Forelimb muscle (tissue), 1 donor: ENCODE measurements around the gene SHE. TPM values are rescaled to one million over a fixed set of nuclear protein-coding genes. Genes with fewer than 3 reads are reported as not detected.

Source experiments
- DNase-seq: peaks from one replicate; pipeline ENCODE4 v3.0.0-alpha.2; 2013; ENCODE audit warnings: low read depth
- polyA plus RNA-seq: library from polyadenylated mRNA; unstranded; fragments of 120-200 nt; gene quantifications from one replicate; pipeline ENCODE4 v1.2.1, GENCODE V29; 2013; ENCODE audit not compliant: insufficient read length

Gene SHE
- polyA plus RNA-seq, 1 donor, result 9.1 TPM

DNA sequence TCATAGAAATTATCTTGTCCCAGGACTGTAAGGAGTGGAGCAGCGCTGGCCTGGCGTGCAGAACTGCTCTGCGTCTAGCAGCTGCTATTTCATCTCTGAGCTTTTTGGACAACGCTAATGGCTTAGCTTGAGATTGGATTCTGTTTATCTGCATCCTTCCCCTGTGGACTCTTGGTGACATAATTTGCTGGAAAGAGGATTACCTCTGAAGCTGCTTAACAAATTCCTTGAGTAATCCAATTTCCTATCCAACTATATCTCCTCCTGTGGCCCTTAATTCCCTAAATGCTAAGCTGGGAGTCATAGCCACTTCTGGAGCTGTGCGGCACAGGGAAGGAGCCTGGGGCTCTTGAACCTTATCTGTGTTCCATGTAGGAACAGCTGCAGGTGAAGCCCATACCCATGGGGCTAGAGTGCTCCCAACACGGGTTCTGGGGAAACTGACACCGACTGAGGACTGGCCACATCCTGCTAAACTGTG is 53.8 kb downstream of the SHE start:
- DNase-seq, result peak; percentile 86

GRCh38 chr1:154446789-154447188 is 55.4 kb downstream of the SHE start:
- no peak for DNase-seq

DNA sequence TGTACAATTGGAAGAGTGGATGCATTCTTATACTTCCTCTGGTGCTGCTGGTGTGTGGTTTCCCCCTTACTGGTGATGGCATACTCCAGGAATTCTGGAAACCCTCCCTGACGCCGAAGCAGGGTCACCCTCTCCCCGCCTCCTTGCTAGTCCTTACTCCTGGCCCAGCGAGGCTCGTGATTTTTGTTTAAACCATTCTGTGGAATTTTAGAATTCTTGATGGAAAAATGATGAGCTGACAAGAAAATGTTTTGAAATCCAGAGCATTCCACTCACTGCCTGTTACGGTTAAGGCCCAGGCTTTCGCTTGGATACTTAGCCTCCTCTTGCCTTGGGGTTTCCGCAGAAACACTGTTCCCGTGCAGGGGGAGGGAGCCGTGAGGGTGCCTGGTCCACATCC is 55.9 kb downstream of the SHE start:
- DNase-seq, result no peak

- no peak for DNase-seq
Measured at GRCh38 chr1:154445040-154445472, 57.2 kb downstream of the SHE start.

- no peak for DNase-seq
Measured at GRCh38 chr1:154443274-154444013, 58.8 kb downstream of the SHE start.

- no peak for DNase-seq
Measured at GRCh38 chr1:154442006-154442740, 60.0 kb downstream of the SHE start.

DNA sequence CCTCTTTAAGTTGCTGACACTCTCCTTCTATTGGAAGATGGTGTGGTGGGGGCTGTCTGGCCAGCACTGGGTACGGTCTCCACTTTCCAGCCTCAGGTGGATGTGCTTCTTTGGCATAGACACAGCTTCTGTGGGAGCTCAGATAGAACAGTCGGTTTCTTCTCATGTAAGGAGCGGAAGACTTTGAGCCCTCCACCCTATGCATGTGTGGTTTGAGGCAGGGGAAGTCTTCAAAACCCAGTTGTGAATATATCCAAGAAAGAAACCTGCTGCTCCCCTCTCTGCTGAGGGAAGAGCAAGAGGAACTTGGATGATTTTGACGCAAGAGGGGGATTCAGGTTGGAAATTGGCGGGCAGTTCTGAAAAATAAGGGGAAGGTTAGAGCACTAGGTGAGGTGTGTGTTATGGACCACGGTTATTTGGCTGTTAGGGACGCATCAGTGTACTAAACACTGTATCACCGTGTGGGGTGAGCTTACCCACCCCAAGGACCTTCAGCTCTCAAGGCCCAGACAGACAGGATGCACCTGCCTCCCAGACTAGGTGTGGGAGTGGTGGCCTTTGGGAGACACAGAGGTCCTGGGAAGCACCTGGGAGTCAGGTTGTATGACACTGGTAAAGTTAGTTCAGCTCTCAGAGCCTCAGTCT is 60.8 kb downstream of the SHE start:
- DNase-seq, result no peak

GRCh38 chr1:154440036-154440804 is 62.0 kb downstream of the SHE start:
- DNase-seq, result no peak

DNA sequence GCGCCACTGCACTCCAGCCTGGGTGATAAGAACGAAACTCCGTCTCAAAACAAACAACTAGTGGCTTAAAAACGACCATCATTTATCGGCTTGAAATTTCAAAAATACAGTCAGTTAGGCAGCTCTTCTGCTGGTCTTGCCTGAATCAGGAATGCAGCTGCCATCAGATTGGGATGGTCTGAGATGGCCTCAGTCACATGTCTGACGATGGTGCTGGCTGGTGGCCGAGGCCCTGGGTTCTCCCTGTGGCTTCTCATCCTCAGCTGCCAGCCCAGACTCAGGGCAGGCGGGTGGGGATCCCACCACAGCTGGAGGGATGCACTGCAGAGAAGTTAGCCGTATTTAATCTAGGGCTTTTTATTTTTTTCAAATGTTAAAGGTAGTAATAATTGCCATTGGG is 65.8 kb downstream of the SHE start:
- DNase-seq, result no peak

- no peak for DNase-seq
Measured at GRCh38 chr1:154435599-154436200, 66.5 kb downstream of the SHE start.

- DNase-seq, result peak; percentile 40
Measured at GRCh38 chr1:154434346-154435085, 67.7 kb downstream of the SHE start.

DNA sequence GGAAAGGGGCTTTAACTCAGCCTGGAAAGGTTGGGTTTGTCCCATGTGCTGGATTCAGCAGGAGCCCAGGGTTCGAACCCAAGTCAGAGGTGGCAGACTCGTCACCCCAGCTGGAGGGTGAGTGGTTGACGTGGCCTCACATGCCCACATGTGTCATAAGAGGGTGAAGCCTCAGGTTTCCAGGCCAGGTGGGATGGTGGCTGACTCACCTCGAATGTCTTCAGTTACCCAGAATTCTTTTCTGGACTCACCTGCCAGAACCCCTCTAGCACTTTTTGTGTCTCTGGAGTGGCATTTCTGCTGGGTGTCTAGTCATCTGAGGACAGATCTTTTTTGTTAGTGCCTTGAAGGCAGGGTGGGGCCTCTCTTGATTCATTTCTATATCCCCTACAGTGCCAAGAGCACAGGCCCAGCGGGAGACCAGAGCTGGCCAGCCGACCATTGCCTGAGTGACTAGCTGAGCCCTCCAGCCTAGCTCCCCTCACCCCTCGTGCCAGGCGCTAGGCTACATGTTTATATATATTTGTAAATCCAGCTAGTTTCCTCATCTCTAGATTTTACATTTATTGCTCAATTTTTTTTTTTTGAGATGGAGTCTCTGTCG is 68.9 kb downstream of the SHE start:
- DNase-seq, result no peak

DNA sequence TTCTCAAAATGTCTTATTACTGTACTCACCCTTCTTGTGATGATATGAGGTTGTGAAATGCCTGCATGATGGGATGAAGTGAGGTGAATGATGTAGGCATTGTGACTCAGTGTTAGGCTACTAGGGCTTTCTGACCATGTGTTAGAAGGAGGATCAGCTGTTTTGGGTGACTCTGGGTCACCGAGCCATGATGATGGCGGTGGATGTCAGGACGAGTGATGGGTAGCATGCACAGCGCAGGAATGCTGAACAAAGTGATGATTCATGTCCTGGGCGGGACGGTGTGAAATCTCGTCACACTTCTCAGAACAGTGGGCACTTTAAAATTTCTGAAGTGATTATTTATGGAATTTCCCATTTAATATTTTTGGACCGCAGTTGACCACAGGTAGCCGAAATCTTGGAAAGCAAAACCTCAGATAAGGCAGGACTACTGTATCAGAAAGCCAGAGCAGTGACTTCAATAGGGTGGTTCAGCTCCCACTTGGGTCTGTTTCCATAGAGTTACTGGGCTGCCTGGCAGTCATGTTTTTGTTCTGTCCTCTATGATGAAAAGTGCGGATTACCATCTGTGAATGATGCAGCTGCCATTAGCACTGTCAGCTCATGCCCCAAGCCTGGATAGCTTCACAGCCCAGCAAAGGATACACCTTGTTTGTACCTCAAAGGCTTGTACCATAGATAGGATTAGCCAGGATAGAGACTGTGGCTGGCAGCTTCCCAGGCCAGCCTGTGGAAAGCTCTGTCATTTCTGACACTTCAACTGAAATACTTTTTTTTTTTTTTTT is 70.4 kb downstream of the SHE start:
- DNase-seq, result no peak

GRCh38 chr1:154430903-154431302 is 71.3 kb downstream of the SHE start:
- DNase-seq, result no peak

DNA sequence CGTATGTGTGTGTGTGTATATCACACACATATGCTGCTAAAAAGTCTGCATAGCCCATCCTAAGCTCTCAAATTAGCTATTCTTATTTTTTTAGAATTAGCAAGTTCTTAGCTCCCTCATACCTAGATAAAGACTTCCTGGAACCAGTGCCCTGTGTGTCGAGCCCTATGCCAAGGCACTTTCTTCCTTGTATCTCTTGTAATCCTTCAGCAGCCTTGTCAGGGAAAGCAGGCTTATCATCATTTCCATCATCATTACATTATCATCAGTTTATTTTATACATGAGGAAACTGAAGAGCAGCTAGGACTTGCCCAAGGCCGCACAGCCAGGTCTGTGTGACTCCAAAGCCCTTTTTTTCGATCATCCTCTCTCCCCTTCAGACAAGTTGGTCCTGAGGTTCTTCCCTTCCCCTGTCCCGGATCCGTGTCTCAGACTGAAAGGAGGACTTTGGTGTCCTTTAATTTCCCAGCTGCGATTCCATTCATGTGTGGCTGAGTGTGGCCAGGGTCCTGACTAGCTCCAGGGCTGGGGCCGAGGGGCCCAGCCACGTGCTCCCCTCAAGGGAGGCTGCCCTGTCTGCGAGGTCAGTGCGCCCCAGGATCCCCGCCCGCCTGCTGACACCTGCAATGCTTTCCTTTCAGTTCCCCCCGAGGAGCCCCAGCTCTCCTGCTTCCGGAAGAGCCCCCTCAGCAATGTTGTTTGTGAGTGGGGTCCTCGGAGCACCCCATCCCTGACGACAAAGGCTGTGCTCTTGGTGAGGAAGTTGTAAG is 72.2 kb downstream of the SHE start:
- no peak for DNase-seq
